Activated CD4-positive, CD25-positive, alpha-beta regulatory T cell (primary cell): ENCODE results near the gene QPRT.
A peak's percentile ranks its signal among the peaks of the same experiment; 100 is the strongest.
"Not testable (repeated sequence)": the region's sequence is repeated elsewhere in the genome, so short reads cannot be mapped to it uniquely, and the experiment has no call there.

ENCODE experiments used
- DNase-seq, 4 experiments: peaks; one replicate each; lab custom pipeline; 2025; lab: John Stamatoyannopoulos, UW

Gene QPRT

GRCh38 chr16:29720703-29721102, 41.7 kb downstream of the QPRT start:
- no peak for DNase-seq

GRCh38 chr16:29721167-29721879, 42.3 kb downstream of the QPRT start:
- peak in 1 of 4 experiments; percentile 14 for DNase-seq

GRCh38 chr16:29726845-29727377, 47.9 kb downstream of the QPRT start:
- no peak for DNase-seq

GRCh38 chr16:29727452-29727851, 48.5 kb downstream of the QPRT start:
- DNase-seq = no peak

GRCh38 chr16:29729116-29729521, 50.1 kb downstream of the QPRT start:
- DNase-seq = no peak

GRCh38 chr16:29730649-29731048, 51.7 kb downstream of the QPRT start:
- DNase-seq = no peak

GRCh38 chr16:29731768-29732601, 53.0 kb downstream of the QPRT start:
- DNase-seq = peak in 2 of 4 experiments; percentile 24 to 43

- DNase-seq = no peak
These were observed 55.8 kb downstream of the QPRT start for GRCh38 chr16:29734786-29735185.

GRCh38 chr16:29736112-29736511, 57.1 kb downstream of the QPRT start:
- no peak for DNase-seq

GRCh38 chr16:29736764-29737163, 57.8 kb downstream of the QPRT start:
- DNase-seq = no peak

GRCh38 chr16:29737713-29738112, 58.7 kb downstream of the QPRT start:
- DNase-seq = no peak

- DNase-seq = no peak
These were observed 59.5 kb downstream of the QPRT start for GRCh38 chr16:29738514-29738913.

- DNase-seq = not testable (repeated sequence)
These were observed 61.1 kb downstream of the QPRT start for GRCh38 chr16:29739927-29740629.

- DNase-seq = not testable (repeated sequence)
These were observed 61.6 kb downstream of the QPRT start for GRCh38 chr16:29740630-29741015.

- DNase-seq = no peak
These were observed 63.8 kb downstream of the QPRT start for GRCh38 chr16:29742683-29743275.

GRCh38 chr16:29743475-29743826, 64.5 kb downstream of the QPRT start:
- no peak for DNase-seq

- no peak for DNase-seq
These were observed 65.0 kb downstream of the QPRT start for GRCh38 chr16:29743827-29744531.

GRCh38 chr16:29744541-29745101, 65.6 kb downstream of the QPRT start:
- no peak for DNase-seq

- peak in 3 of 4 experiments; percentile 20 to 31 (median 28) for DNase-seq
These were observed 66.3 kb downstream of the QPRT start for GRCh38 chr16:29745121-29745852.

- DNase-seq = peak; percentile 29 to 81 (median 55)
These were observed 66.9 kb downstream of the QPRT start, which contains the start of gene C16orf54 for GRCh38 chr16:29745853-29746345. TSS of gene C16orf54 (minus strand) at chr16:29745990. CDS start at chr16:29744951, 1,039 bp downstream.
